ENCODE data around the gene TNFRSF12A. TPM values are rescaled to one million over a fixed set of nuclear protein-coding genes. Genes with fewer than 3 reads are reported as not detected.

Gene TNFRSF12A
- total and polyA plus RNA-seq, 2 of the 13 experiments (the other 11 are each of a cell fraction or from before 2014, with no cell fraction given) = 61.9 to 66.0 TPM

- TF ChIP-seq AHDC1 (CRISPR knock-in tag; IDR thresholded peaks at IDR 0.05; ENCODE audit: borderline replicate concordance) (peak; percentile 55; the same call in 1 of the 2 replicates), MAX (IDR thresholded peaks at IDR 0.05) (peak; percentile 82), RCOR2 (CRISPR knock-in tag; IDR thresholded peaks at IDR 0.05) (0 out of 2 replicates have a peak, but pooled peaks have one; percentile 32), NFKBIZ (CRISPR knock-in tag; IDR thresholded peaks at IDR 0.05) (peak; percentile 76; the same call in 1 of the 2 replicates), ZFP90 (CRISPR knock-in tag; IDR thresholded peaks at IDR 0.05; ENCODE audit: borderline replicate concordance) (peak; percentile 72), MLX (CRISPR knock-in tag; IDR thresholded peaks at IDR 0.05) (peak; percentile 49; the same call in 1 of the 2 replicates), MXD1 (CRISPR knock-in tag; IDR thresholded peaks at IDR 0.05) (no peak), ELF1 (CRISPR knock-in tag; IDR thresholded peaks at IDR 0.05) (0 out of 2 replicates have a peak, but pooled peaks have one; percentile 23), SALL1 (CRISPR knock-in tag; IDR thresholded peaks at IDR 0.05) (peak; percentile 79), ZNF691 (CRISPR knock-in tag; IDR thresholded peaks at IDR 0.05; ENCODE audit: borderline replicate concordance, low read depth) (no peak)
Measured at GRCh38 chr16:3065069-3065741, 45.0 kb downstream of the TNFRSF12A start, which contains the start of gene IL32 (continued).

All from HepG2 (cell line).